ENCODE data around the gene MOV10L1. TPM values are rescaled to one million over a fixed set of nuclear protein-coding genes. Genes with fewer than 3 reads are reported as not detected.

MOV10L1 gene
- total RNA-seq, 1 donor from 2014 or later: not detected

GRCh38 chr22:50119768-50120251, 30.0 kb downstream of the MOV10L1 start:
- no peak for ATAC-seq (ENCODE audit: low read depth)
- Mint-ChIP-seq H3K4me1 (no peaks in the 10 kb centered on the region), H3K27me3 (peaks cover 13% of the 10 kb centered on the region), H3K27ac (no peak overlapping the region), H3K9me3 (peaks cover 13% of the 10 kb centered on the region), H3K4me3 (no peak overlapping the region), H3K36me3 (ENCODE audit: low read depth) (no peaks in the 10 kb centered on the region)
- TF ChIP-seq CTCF (IDR thresholded peaks at IDR 0.05): no peak
- CTCF ChIA-PET: no interaction called here
- intact Hi-C loops (cut with micrococcal nuclease): no loop called here
- POLR2A ChIA-PET: interaction anchor here (0.7 kb wide), 1 partner anchor 34 kb away, joined by 3 read pairs; no protein-coding TSS in a partner anchor
- no peak for DNase-seq

GRCh38 chr22:50121202-50121740, 31.5 kb downstream of the MOV10L1 start:
- Mint-ChIP-seq H3K27me3 (peaks cover 12% of the 10 kb centered on the region), H3K4me1 (no peaks in the 10 kb centered on the region), H3K36me3 (ENCODE audit: low read depth) (no peaks in the 10 kb centered on the region), H3K27ac (no peak overlapping the region), H3K4me3 (no peak overlapping the region), H3K9me3 (peaks cover 13% of the 10 kb centered on the region)
- POLR2A ChIA-PET: no interaction called here
- intact Hi-C loops (cut with micrococcal nuclease): no loop called here
- no peak for DNase-seq
- TF ChIP-seq CTCF (IDR thresholded peaks at IDR 0.05): no peak
- ATAC-seq (ENCODE audit: low read depth): no peak
- CTCF ChIA-PET: no interaction called here

GRCh38 chr22:50123119-50123518, 33.3 kb downstream of the MOV10L1 start:
- no peak overlapping the region for H3K4me3 Mint-ChIP-seq
- ATAC-seq (ENCODE audit: low read depth) (no peak), DNase-seq (no peak)
- TF ChIP-seq CTCF (IDR thresholded peaks at IDR 0.05): no peak
- H3K27me3 Mint-ChIP-seq: peaks cover 8% of the 10 kb centered on the region
- ChIA-PET POLR2A (no interaction called here), CTCF (no interaction called here)
- no peak overlapping the region for H3K27ac Mint-ChIP-seq
- peaks cover 13% of the 10 kb centered on the region for H3K9me3 Mint-ChIP-seq
- intact Hi-C loops (cut with micrococcal nuclease): no loop called here
- H3K36me3 Mint-ChIP-seq (ENCODE audit: low read depth): no peaks in the 10 kb centered on the region
- no peaks in the 10 kb centered on the region for H3K4me1 Mint-ChIP-seq

- Mint-ChIP-seq H3K27ac (no peak overlapping the region), H3K27me3 (peaks cover 18% of the 10 kb centered on the region), H3K9me3 (peaks cover 13% of the 10 kb centered on the region), H3K4me3 (no peak overlapping the region), H3K4me1 (no peaks in the 10 kb centered on the region), H3K36me3 (ENCODE audit: low read depth) (no peaks in the 10 kb centered on the region)
- no peak for TF ChIP-seq CTCF (IDR thresholded peaks at IDR 0.05)
- POLR2A ChIA-PET: no interaction called here
- CTCF ChIA-PET: no interaction called here
- no peak for ATAC-seq (ENCODE audit: low read depth)
- no peak for DNase-seq
- intact Hi-C loops (cut with micrococcal nuclease): no loop called here
Measured at GRCh38 chr22:50125029-50125428, 35.2 kb downstream of the MOV10L1 start.

- no peak for ATAC-seq (ENCODE audit: low read depth)
- ChIA-PET POLR2A (interaction anchor here (0.7 kb wide), 1 partner anchor 115 kb away, joined by 4 read pairs; the partner anchor contains the start of gene TUBGCP6), CTCF (no interaction called here)
- H3K27me3 Mint-ChIP-seq: peaks cover 30% of the 10 kb centered on the region
- DNase-seq: no peak
- H3K9me3 Mint-ChIP-seq: peaks cover 4% of the 10 kb centered on the region
- no peaks in the 10 kb centered on the region for H3K36me3 Mint-ChIP-seq (ENCODE audit: low read depth)
- no peak overlapping the region for H3K27ac Mint-ChIP-seq
- intact Hi-C loops (cut with micrococcal nuclease): no loop called here
- H3K4me1 Mint-ChIP-seq: no peaks in the 10 kb centered on the region
- no peak overlapping the region for H3K4me3 Mint-ChIP-seq
- no peak for TF ChIP-seq CTCF (IDR thresholded peaks at IDR 0.05)
Measured at GRCh38 chr22:50129121-50129736, 39.4 kb downstream of the MOV10L1 start.
